HG02571 (cell line): Measurements from ENCODE around the gene ADM2.

ENCODE experiments used
- ATAC-seq: cut with Tn5 transposase; IDR thresholded peaks from one replicate; pipeline ENCODE4 v1.9.1; 2021; ENCODE audit warnings: mild to moderate bottlenecking, moderate library complexity; ENCODE audit not compliant: unreplicated experiment

ADM2 gene

DNA sequence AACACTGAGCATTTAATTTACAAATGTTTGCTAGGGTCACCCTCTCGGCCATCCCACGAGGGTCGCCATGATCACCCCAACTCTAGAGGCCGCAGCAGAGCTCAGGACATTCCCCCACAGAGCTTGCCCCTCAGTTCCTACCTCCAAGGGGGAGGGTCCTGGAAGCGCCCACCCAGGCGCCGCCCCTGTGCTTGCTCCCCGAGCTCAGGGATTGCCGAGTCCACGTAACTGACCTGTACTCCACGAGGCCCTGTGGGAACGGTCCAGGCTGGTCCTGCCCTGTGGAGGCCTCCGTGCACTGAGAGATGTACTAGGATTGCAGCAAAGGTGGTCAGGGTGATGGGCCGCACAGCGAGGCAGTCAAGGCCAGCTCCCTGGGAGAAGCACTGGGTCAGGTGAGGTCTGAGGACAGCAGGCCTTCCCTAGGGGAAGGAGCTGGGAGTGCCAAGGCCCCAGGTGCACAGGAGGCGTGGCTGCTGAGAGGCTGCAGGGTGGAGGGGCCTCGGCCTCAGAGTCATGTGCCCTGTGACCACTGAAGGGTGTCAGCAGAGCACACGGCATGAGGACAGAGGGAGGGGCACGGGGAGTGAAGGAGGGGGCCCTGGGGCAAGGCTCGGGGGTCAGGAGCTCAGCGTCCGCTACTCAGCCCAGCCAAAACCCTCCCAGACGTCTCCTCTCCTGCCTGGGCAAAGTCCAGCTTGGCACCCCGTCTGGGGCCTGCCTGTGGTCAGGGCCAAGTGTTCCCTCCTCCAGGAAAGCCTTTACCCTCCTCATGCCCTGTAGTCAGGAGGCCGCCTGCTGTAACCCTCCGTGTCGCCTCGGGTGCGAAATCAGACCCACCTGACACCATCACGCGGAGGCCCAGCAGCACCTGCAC lies 2.9 kb downstream of the ADM2 start:
- no peak for ATAC-seq

GRCh38 chr22:50485221-50486131 lies 4.1 kb downstream of the ADM2 start:
- ATAC-seq, result no peak

DNA sequence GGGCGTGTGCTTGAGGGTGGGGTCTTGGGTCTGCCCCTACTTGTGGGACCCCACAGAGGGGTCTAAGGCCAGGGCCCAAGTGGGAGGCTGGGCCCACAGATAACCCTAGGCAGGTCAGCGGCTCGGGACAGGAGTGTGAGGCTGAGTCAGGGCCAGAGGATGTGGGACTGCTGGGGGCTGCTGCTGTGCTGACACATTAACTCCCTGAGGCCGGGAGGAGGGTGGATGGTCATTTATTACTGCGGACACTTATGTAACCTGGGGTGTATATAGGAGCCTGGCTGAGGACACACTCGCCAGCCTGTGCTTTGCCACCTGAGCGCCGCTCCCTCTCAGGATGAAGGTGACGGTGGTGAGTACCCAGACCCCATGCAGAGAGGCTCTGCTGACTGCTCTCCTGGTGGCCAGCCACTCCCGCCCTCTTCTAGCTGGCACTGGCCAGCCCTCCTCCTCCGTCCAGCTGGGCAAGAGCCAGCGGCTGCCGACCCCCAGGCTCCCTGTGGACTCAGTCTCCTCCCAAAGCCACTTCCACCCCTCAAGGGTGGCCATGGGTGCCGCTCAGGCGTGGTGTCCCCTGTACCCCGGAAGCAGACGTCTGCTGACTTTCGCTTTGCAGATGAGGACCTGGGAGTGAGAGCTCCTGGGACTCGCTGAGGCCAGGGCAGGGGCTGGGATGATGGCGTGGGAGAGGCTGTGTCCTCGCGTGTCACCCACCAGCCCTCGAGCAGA lies 5.4 kb downstream of the ADM2 start, which contains the start of gene MIOX:
Gene MIOX, plus strand, starts transcription at position 299 of the 729 bp plus-strand sequence. Its CDS starts 39 bp downstream, at position 338.
- no peak for ATAC-seq

- ATAC-seq, result no peak
Observed at GRCh38 chr22:50487290-50488005, 6.1 kb downstream of the ADM2 start.

GRCh38 chr22:50488006-50488677 lies 6.8 kb downstream of the ADM2 start:
- no peak for ATAC-seq

DNA sequence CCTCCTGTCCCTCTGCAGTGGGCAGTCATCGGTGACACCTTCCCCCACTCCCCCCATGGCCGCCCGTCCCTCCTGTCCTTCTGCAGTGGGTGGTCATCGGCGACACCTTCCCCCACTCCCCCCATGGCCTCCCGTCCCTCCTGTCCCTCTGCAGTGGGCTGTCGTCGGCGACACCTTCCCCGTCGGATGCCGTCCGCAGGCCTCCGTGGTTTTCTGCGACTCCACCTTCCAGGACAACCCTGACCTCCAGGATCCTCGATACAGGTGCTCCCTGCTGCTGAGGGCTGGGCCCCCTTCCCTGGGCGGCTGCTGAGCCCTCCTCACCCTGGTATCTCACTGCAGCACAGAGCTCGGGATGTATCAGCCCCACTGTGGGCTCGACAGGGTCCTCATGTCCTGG lies 7.5 kb downstream of the ADM2 start:
- ATAC-seq, result no peak

GRCh38 chr22:50489363-50490243 lies 8.3 kb downstream of the ADM2 start:
- ATAC-seq, result no peak

DNA sequence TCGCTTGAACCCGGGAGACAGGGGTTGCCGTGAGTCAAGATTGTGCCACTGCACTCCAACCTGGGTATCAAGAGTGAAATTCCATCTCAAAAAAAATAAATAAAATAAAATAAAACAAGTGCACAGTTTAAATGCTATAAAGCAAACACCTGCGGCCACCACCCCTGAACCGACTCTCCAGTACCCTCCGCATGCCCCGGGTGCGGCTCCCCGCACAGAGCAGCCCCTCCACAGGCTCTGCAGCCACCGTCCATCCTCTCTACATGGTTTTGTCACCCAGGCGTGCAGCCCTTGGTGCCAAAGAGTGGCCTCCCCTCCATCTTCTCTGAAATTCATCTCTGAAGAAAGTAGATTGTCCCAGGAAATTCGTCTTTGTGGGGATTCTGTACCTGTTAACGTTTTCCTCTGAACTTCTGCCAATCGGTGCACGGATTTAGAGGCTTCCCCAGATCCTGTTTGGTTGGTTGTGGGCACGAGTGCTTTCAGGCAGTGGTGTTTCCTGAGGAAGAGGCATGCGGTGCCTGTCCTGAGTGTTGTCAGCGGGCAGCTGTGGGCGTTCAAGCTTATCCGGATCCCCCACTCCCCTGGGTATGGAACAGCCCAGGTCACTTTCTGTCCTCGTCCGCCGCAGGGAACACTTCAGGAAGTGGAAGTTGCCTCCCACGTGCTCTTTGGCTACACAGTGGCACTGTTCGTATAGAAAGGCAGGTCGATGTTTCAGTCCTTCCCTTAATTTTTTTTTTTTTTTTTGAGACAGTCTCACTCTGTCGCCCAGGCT lies 9.4 kb downstream of the ADM2 start:
- ATAC-seq, result no peak

DNA sequence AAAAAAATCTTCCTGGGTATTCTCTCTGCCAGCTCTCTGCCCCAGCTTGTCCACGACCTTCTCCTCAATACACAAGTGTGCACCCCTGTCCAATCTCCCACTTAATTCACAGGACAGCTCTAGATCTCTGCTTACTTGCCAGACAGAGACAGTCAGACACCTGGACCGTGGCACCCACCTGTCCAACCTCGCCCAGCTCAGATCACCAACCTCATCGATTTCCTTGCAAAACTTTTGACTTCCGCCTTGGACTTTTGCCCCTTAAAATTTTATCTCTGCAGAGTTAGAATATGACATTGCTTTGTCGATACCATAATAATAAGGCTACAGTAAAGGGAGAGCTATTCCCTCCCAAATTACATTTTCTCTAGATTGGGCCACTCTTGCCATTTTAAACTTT lies 15.8 kb downstream of the ADM2 start:
- ATAC-seq, result no peak

DNA sequence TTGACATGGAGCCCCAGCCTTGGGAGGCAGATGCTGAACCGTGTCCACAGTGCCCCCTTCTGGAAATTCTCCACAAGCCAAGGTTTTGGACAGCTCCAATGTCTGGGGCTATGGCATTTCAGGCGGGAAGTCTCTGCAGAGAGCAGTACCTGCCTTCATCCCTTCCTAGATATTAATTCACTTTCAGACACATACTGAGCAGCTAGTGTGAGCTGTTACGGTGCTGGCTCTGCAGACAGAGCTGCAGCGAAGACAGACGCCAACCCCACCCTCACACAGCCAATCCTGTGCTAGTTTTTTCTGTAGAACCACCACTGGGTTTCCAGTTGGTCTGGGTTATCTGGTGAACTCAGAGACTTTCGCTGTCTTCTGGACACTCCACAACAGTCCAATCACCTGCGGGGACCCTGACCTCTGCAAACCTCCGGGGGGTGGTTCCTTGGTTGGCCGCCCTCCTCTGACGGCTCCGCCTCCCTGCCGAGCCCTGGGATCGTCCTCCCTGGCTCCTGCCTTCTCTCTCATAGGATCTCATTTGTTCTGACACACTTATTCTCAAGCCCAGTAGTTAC lies 17.1 kb downstream of the ADM2 start:
- ATAC-seq, result no peak

- ATAC-seq, result no peak
Observed at GRCh38 chr22:50500452-50500851, 19.1 kb downstream of the ADM2 start.

DNA sequence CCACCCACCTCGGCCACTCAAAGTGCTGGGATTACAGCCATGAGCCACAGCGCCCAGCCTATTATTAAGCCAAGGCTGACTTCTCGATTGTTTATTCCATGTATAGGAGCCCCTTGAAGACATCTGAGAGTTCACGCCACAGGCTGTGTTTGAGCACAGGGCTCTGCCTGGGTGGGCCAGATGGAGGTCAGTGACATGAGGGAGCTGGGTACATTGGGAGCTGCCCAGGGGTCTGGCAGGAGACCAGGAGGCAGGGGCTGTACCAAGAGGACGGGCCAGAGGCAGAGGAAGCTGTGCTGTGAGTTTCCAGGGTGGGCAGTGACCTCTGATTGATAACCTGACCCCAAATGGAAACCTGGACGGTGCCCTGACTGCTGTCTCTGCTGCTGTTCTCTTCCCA lies 20.8 kb downstream of the ADM2 start:
- no peak for ATAC-seq

- no peak for ATAC-seq
Observed at GRCh38 chr22:50502628-50503474, 21.5 kb downstream of the ADM2 start.

DNA sequence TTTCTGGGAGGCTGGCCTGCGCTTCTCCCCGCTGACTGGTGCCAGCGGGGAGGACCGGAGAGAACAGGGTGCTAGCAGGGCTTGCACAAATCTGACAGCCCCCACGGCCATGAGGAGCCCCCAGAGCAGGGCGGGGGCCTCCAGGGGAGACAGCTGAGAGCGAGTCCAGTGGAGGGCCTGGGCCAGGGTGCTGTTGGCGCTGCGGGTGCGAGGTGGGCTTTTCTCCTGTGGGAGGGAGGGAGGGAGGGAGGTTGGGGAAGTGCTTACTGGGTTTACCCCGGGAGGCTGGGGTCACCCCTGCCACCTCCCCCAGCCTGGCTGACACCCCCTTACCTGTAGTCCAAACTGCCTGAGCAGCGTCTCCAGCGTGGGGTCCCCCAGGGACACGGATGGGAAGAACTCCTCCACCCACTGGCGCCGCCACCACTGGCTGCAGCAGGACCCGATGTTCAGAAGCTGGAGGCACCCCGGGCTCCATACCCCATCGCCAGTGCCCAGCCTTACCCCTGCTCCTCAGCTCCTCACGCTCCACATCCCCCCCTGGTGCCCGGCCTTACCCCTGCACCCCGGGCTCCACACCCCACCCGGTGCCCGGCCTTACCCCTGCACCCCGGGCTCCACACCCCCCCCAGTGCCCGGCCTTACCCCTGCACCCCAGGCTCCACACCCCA lies 22.3 kb downstream of the ADM2 start:
- ATAC-seq, result no peak

- no peak for ATAC-seq
Observed at GRCh38 chr22:50504369-50505211, 23.2 kb downstream of the ADM2 start.
